Measurements from ENCODE around the gene CLUH. TPM values are rescaled to one million over a fixed set of nuclear protein-coding genes. Genes with fewer than 3 reads are reported as not detected.

The CLUH gene
- polyA plus RNA-seq, 1 donor (not counting 4 experiments of a cell fraction or from before 2014, with no cell fraction given), result 24.0 TPM

DNA sequence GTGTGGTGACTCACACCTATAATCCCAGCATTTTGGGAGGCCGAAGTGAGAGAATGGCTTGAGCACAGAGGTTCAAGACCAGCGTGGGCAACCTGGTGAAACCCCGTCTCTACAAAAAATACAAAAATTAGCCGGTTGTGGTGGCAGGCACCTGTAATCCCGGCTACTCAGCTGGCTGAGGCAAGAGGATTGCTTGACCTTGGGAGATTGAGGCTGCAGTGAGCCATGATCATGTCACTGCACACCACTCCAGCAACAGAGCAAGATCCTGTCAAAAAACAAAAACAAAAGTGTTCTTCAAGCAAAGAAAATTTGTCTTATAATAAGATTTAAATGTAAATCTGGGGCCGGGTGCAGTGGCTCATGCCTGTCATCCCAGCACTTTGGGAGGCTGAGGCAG is 66.6 kb downstream of the CLUH start:
- Histone ChIP-seq H3K79me2 (ENCODE audit: control insufficient read depth, insufficient read depth, low read length) (peaks cover 68% of the 10 kb centered on the region), H3K4me2 (ENCODE audit: control insufficient read depth, extremely low read depth, insufficient read depth, low read depth, low read length) (no peak overlapping the region), H3K9me3 (ENCODE audit: control insufficient read depth, low read depth, low read length) (no peaks in the 10 kb centered on the region), H3K27me3 (ENCODE audit: control insufficient read depth, extremely low read depth, insufficient read depth, low read length) (no peaks in the 10 kb centered on the region), H3K4me1 (ENCODE audit: control insufficient read depth, extremely low read depth, insufficient read depth, low read length) (peaks cover 2% of the 10 kb centered on the region), H3K9me1 (ENCODE audit: control insufficient read depth, extremely low read depth, insufficient read depth, low read length) (no peaks in the 10 kb centered on the region), H3K27ac (ENCODE audit: control insufficient read depth, insufficient read depth, low read length) (no peak overlapping the region), H4K20me1 (ENCODE audit: control insufficient read depth, extremely low read depth, insufficient read depth, low read length) (peaks cover 6% of the 10 kb centered on the region), H3K36me3 (ENCODE audit: control insufficient read depth in 2 of 2, extremely low read depth in 1 of 2, insufficient read depth in 2 of 2, low read length in 2 of 2) (peaks cover 6 to 19% of the 10 kb centered on the region in 2 experiments), H2AFZ (ENCODE audit: control insufficient read depth, low read length) (no peak overlapping the region), H3K4me3 (ENCODE audit: control insufficient read depth in 2 of 3, extremely low read depth in 1 of 3, insufficient read depth in 2 of 3, low read depth in 1 of 3, low read length in 3 of 3) (no peak overlapping the region), H3K9ac (ENCODE audit: control insufficient read depth, extremely low read depth, insufficient read depth, low read length) (no peak overlapping the region)
- TF ChIP-seq EZH2 (IDR thresholded peaks at IDR 0.05; ENCODE audit: low read length), result no peak
- no peak for TF ChIP-seq CTCF (optimal IDR thresholded peaks at IDR 0.05 in 1 of 3, IDR thresholded peaks at IDR 0.05 in 1 of 3, conservative IDR thresholded peaks at IDR 0.05 in 1 of 3; ENCODE audit: extremely low read depth in 1 of 3, insufficient read depth in 2 of 3, low read length in 3 of 3)
- dilution Hi-C loops (cut with MboI; ENCODE audit: extremely low pct_ligation_motif_present, low sequenced_read_pairs), result no loop called here
- FAIRE-seq (no peak), DNase-seq (ENCODE audit: low read depth, low spot score) (no peak)

Small RNA genes lying within 50 kb of the gene (small RNA-seq; reads per million reads assigned to genes)
- 0 reads per million in 3 experiments for gene MIR1253 (ENCODE audit: insufficient read length in 3 of 3, low read depth in 3 of 3, low replicate concordance in 1 of 3)
- gene MIR6776 (ENCODE audit: insufficient read length in 3 of 3, low read depth in 3 of 3, low replicate concordance in 1 of 3), result 0 to 0.33 (median 0.25) reads per million in 3 experiments
- gene RN7SL608P (ENCODE audit: insufficient read length in 3 of 3, low read depth in 3 of 3, low replicate concordance in 1 of 3), result 0 reads per million in 3 experiments
- gene hsa-mir-1253 (ENCODE audit: insufficient read length in 3 of 3, low read depth in 3 of 3, low replicate concordance in 1 of 3), result 0 reads per million in 3 experiments

Other genes starting within 250 kb of the CLUH start
- 13.4 to 17.8 TPM (median 16.6 TPM) in 3 replicates for gene METTL16, start 199.9 kb downstream of the CLUH start, polyA plus RNA-seq
- gene PAFAH1B1, start 118.1 kb downstream of the CLUH start, polyA plus RNA-seq, result 88.6 to 119 TPM (median 96.5 TPM) in 3 replicates
- 0.01 TPM in 1 of 3 replicates, not detected in the others for gene CCDC92B, start 37.9 kb upstream of the CLUH start, polyA plus RNA-seq
- 11.0 to 15.9 TPM (median 13.6 TPM) in 3 replicates for gene RAP1GAP2, start 84.7 kb upstream of the CLUH start, polyA plus RNA-seq

Measured in keratinocyte (primary cell).